ENCODE measurements around the gene SMTNL1. TPM values are rescaled to one million over a fixed set of nuclear protein-coding genes. Genes with fewer than 3 reads are reported as not detected.

Gene SMTNL1
- total and polyA plus RNA-seq, 4 donors = not detected

DNA sequence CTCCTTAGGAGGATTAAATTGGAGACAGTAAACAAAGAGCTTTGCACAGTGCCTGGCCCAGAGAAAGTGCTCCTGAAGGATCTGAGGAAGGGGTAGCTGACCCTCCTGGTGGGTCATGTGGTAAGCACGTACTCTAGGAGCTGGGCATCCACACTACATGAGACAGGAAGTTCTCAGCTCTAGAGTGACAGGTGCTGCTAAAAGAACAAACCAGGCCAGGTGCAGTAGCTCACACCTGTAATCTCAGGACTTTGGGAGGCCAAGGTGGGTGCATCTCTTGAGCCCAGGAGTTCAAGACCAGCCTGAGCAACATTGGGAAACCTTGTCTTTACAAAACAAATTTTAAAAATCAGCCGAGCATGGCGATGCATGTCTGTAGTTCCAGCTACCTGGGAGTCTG is 35.0 kb upstream of the SMTNL1 start:
- H3K9me3 ChIP-seq (ENCODE audit: control insufficient read depth in 4 of 4, low read length in 3 of 4) = no peaks in the 10 kb centered on the region
- WGBS = 74% methylated on average over 3 of the region's 3 CpGs
- H3K36me3 ChIP-seq (ENCODE audit: control insufficient read depth in 4 of 4, insufficient read depth in 3 of 4, low read depth in 1 of 4, low read length in 3 of 4) = peaks cover 0 to 14% (median 9%) of the 10 kb centered on the region in 4 donors
- no peaks in the 10 kb centered on the region for H3K27me3 ChIP-seq (ENCODE audit: control insufficient read depth in 4 of 4, insufficient read depth in 4 of 4, low read length in 3 of 4)
- peaks cover 42 to 71% (median 64%) of the 10 kb centered on the region in 4 donors for H3K4me1 ChIP-seq (ENCODE audit: control insufficient read depth in 4 of 4, insufficient read depth in 4 of 4, low read length in 3 of 4)
- no peak overlapping the region for H3K9ac ChIP-seq (ENCODE audit: low read depth in 1 of 2, low read length in 2 of 2)
- no peak for DNase-seq (ENCODE audit: low spot score)
- peak overlapping the region; percentile 79 to 82 for H3K27ac ChIP-seq (ENCODE audit: low read depth in 1 of 2, low read length in 2 of 2)
- no peak overlapping the region for H3K4me3 ChIP-seq (ENCODE audit: low read depth in 1 of 3, low read length in 3 of 3)
- TF ChIP-seq YY1 (IDR thresholded peaks at IDR 0.05) = no peak
- no peak for TF ChIP-seq EGR1 (IDR thresholded peaks at IDR 0.05; ENCODE audit: low read depth in 2 of 2)
- TF ChIP-seq, protein P1, sequence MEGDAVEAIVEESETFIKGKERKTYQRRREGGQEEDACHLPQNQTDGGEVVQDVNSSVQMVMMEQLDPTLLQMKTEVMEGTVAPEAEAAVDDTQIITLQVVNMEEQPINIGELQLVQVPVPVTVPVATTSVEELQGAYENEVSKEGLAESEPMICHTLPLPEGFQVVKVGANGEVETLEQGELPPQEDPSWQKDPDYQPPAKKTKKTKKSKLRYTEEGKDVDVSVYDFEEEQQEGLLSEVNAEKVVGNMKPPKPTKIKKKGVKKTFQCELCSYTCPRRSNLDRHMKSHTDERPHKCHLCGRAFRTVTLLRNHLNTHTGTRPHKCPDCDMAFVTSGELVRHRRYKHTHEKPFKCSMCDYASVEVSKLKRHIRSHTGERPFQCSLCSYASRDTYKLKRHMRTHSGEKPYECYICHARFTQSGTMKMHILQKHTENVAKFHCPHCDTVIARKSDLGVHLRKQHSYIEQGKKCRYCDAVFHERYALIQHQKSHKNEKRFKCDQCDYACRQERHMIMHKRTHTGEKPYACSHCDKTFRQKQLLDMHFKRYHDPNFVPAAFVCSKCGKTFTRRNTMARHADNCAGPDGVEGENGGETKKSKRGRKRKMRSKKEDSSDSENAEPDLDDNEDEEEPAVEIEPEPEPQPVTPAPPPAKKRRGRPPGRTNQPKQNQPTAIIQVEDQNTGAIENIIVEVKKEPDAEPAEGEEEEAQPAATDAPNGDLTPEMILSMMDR (IDR thresholded peaks at IDR 0.05; ENCODE audit: low read depth, low read length, missing input control) = no peak
- TF ChIP-seq, protein P2, sequence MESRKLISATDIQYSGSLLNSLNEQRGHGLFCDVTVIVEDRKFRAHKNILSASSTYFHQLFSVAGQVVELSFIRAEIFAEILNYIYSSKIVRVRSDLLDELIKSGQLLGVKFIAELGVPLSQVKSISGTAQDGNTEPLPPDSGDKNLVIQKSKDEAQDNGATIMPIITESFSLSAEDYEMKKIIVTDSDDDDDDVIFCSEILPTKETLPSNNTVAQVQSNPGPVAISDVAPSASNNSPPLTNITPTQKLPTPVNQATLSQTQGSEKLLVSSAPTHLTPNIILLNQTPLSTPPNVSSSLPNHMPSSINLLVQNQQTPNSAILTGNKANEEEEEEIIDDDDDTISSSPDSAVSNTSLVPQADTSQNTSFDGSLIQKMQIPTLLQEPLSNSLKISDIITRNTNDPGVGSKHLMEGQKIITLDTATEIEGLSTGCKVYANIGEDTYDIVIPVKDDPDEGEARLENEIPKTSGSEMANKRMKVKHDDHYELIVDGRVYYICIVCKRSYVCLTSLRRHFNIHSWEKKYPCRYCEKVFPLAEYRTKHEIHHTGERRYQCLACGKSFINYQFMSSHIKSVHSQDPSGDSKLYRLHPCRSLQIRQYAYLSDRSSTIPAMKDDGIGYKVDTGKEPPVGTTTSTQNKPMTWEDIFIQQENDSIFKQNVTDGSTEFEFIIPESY (IDR thresholded peaks at IDR 0.05) = no peak
- TF ChIP-seq RXRA (IDR thresholded peaks at IDR 0.05) = no peak
- TF ChIP-seq NR2F2 (IDR thresholded peaks at IDR 0.05) = no peak
- no peak for TF ChIP-seq HNF4A (conservative IDR thresholded peaks at IDR 0.05)
- TF ChIP-seq GABPA (IDR thresholded peaks at IDR 0.05 in 1 of 2, conservative IDR thresholded peaks at IDR 0.05 in 1 of 2) = no peak
- no peak for TF ChIP-seq RAD21 (IDR thresholded peaks at IDR 0.05)
- TF ChIP-seq SP1 (IDR thresholded peaks at IDR 0.05) = no peak
- TF ChIP-seq JUND (IDR thresholded peaks at IDR 0.05) = no peak

DNA sequence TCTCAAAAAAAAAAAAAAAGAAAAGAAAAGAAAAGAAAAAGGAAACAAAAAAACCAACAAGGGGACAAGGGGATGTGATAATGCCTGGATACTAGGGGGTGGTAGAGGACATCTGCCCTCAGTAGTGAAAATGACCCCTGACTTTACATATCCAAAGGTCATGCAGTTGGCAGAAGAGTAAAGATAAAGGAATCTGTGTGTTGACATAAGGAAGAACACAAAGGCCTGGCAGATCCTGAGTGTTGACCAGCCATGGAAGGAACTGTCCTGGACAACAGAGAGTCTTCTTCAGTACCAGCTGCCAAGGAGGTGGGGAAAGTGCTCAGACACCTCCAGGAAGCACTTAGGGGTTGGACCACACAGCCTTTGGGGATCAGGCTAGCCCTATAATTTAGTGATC is 34.5 kb upstream of the SMTNL1 start:
- Histone ChIP-seq H3K4me1 (ENCODE audit: control insufficient read depth in 4 of 4, insufficient read depth in 4 of 4, low read length in 3 of 4) (peaks cover 42 to 66% (median 59%) of the 10 kb centered on the region in 4 donors), H3K9ac (ENCODE audit: low read depth in 1 of 2, low read length in 2 of 2) (no peak overlapping the region), H3K9me3 (ENCODE audit: control insufficient read depth in 4 of 4, low read length in 3 of 4) (no peaks in the 10 kb centered on the region), H3K36me3 (ENCODE audit: control insufficient read depth in 4 of 4, insufficient read depth in 3 of 4, low read depth in 1 of 4, low read length in 3 of 4) (peaks cover 0 to 14% (median 10%) of the 10 kb centered on the region in 4 donors), H3K27ac (ENCODE audit: low read depth in 1 of 2, low read length in 2 of 2) (peak overlapping the region in 1 of 2 donors; percentile 79), H3K27me3 (ENCODE audit: control insufficient read depth in 4 of 4, insufficient read depth in 4 of 4, low read length in 3 of 4) (no peaks in the 10 kb centered on the region), H3K4me3 (ENCODE audit: low read depth in 1 of 3, low read length in 3 of 3) (no peak overlapping the region)
- DNase-seq (ENCODE audit: low spot score) = no peak
- TF ChIP-seq EGR1 (IDR thresholded peaks at IDR 0.05; ENCODE audit: low read depth in 2 of 2) = no peak
- peak; percentile 30 for TF ChIP-seq HNF4G (IDR thresholded peaks at IDR 0.05)
- TF ChIP-seq GABPA (IDR thresholded peaks at IDR 0.05 in 1 of 2, conservative IDR thresholded peaks at IDR 0.05 in 1 of 2) = no peak
- TF ChIP-seq SP1 (IDR thresholded peaks at IDR 0.05) = peak; percentile 60
- TF ChIP-seq, protein P1 (IDR thresholded peaks at IDR 0.05; ENCODE audit: low read depth, low read length, missing input control) = no peak
- TF ChIP-seq, protein P3, sequence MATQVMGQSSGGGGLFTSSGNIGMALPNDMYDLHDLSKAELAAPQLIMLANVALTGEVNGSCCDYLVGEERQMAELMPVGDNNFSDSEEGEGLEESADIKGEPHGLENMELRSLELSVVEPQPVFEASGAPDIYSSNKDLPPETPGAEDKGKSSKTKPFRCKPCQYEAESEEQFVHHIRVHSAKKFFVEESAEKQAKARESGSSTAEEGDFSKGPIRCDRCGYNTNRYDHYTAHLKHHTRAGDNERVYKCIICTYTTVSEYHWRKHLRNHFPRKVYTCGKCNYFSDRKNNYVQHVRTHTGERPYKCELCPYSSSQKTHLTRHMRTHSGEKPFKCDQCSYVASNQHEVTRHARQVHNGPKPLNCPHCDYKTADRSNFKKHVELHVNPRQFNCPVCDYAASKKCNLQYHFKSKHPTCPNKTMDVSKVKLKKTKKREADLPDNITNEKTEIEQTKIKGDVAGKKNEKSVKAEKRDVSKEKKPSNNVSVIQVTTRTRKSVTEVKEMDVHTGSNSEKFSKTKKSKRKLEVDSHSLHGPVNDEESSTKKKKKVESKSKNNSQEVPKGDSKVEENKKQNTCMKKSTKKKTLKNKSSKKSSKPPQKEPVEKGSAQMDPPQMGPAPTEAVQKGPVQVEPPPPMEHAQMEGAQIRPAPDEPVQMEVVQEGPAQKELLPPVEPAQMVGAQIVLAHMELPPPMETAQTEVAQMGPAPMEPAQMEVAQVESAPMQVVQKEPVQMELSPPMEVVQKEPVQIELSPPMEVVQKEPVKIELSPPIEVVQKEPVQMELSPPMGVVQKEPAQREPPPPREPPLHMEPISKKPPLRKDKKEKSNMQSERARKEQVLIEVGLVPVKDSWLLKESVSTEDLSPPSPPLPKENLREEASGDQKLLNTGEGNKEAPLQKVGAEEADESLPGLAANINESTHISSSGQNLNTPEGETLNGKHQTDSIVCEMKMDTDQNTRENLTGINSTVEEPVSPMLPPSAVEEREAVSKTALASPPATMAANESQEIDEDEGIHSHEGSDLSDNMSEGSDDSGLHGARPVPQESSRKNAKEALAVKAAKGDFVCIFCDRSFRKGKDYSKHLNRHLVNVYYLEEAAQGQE (IDR thresholded peaks at IDR 0.05) = no peak
- TF ChIP-seq, protein P4, sequence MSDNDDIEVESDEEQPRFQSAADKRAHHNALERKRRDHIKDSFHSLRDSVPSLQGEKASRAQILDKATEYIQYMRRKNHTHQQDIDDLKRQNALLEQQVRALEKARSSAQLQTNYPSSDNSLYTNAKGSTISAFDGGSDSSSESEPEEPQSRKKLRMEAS (IDR thresholded peaks at IDR 0.05) = peak; percentile 42
- peak; percentile 82 to 90 for TF ChIP-seq HNF4A (conservative IDR thresholded peaks at IDR 0.05)
- TF ChIP-seq FOXA1 (IDR thresholded peaks at IDR 0.05) = peak; percentile 47
- peak; percentile 82 to 84 for TF ChIP-seq RXRA (IDR thresholded peaks at IDR 0.05)
- TF ChIP-seq NR2F2 (IDR thresholded peaks at IDR 0.05) = peak; percentile 80
- TF ChIP-seq TAF1 (conservative IDR thresholded peaks at IDR 0.05) = no peak
- TF ChIP-seq, protein P5, sequence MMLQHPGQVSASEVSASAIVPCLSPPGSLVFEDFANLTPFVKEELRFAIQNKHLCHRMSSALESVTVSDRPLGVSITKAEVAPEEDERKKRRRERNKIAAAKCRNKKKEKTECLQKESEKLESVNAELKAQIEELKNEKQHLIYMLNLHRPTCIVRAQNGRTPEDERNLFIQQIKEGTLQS (IDR thresholded peaks at IDR 0.05) = no peak
- TF ChIP-seq RAD21 (IDR thresholded peaks at IDR 0.05) = peak in 1 of 2 donors; percentile 21
- peak in 1 of 2 donors; percentile 62 for TF ChIP-seq JUND (IDR thresholded peaks at IDR 0.05)
- peak; percentile 82 for TF ChIP-seq FOXA2 (IDR thresholded peaks at IDR 0.05)
- TF ChIP-seq, protein P2 (IDR thresholded peaks at IDR 0.05) = no peak
- no peak for TF ChIP-seq YY1 (IDR thresholded peaks at IDR 0.05)
